K562 (cell line): ENCODE results near the gene LYVE1.

Source experiments
- FOXK2 ChIP-seq, 2 experiments: fragments of 450-650 bp; IDR thresholded peaks in 1 of 2; conservative IDR thresholded peaks in 1 of 2; 2 replicates each; pipeline ENCODE4 v1.6.1; 2016; ENCODE audit warnings: low read depth in 2 of 2, mild to moderate bottlenecking in 1 of 2
- KDM4B ChIP-seq, 2 experiments: fragments of 450-650 bp in 1 of 2; sonication (generic) in 1 of 2; IDR thresholded peaks; 2 replicates each; pipeline ENCODE4 v1.6.1; 2016 to 2017; ENCODE audit warnings: borderline replicate concordance in 2 of 2, antibody characterized with exemption in 1 of 2, low read depth in 1 of 2, mild to moderate bottlenecking in 1 of 2
- NFIC ChIP-seq: fragments of 450-650 bp; IDR thresholded peaks from 2 replicates; pipeline ENCODE4 v1.6.1; 2017; ENCODE audit warnings: mild to moderate bottlenecking, inconsistent platforms
- NFYB ChIP-seq: IDR thresholded peaks from 2 replicates; pipeline ENCODE4 v1.6.1; 2011; ENCODE audit warnings: mild to moderate bottlenecking, moderate library complexity; ENCODE audit not compliant: insufficient read length; ENCODE audit errors: extremely low read depth
- SRSF1 ChIP-seq: fragments of 200-400 bp; formaldehyde crosslinking; IDR thresholded peaks from 2 replicates; pipeline ENCODE4 v1.6.1; 2017; ENCODE audit warnings: mild to moderate bottlenecking, low read depth, low read length, moderate library complexity
- TCF15 ChIP-seq: fragments of 250-450 bp; sonication (Bioruptor Pico); IDR thresholded peaks from 2 replicates; pipeline ENCODE4 v1.8.0; 2022; ENCODE audit warnings: moderate library complexity, mild to moderate bottlenecking, inconsistent platforms
- ZEB2 ChIP-seq: fragments of 450-650 bp; IDR thresholded peaks from 2 replicates; pipeline ENCODE4 v1.6.1; 2016
- ZNF766 ChIP-seq: fragments of 200-800 bp; sonication (Bioruptor generic); conservative IDR thresholded peaks from 2 replicates; pipeline ENCODE4 v1.6.1; 2016; ENCODE audit warnings: missing genetic modification characterization, missing compliant biosample characterization
- TF ChIP-seq, protein P1 (sequence below), 3 experiments: IDR thresholded peaks in 2 of 3; conservative IDR thresholded peaks in 1 of 3; 2 replicates each; pipeline ENCODE4 v1.5.1; 2011 to 2012; ENCODE audit warnings: low read length in 3 of 3, mild to moderate bottlenecking in 3 of 3, control low read depth in 2 of 3, improper control_type of control experiment in 1 of 3, inconsistent platforms in 1 of 3, low read depth in 1 of 3, mixed read lengths in 1 of 3, moderate library complexity in 1 of 3; ENCODE audit not compliant: insufficient read depth in 2 of 3

DNA sequence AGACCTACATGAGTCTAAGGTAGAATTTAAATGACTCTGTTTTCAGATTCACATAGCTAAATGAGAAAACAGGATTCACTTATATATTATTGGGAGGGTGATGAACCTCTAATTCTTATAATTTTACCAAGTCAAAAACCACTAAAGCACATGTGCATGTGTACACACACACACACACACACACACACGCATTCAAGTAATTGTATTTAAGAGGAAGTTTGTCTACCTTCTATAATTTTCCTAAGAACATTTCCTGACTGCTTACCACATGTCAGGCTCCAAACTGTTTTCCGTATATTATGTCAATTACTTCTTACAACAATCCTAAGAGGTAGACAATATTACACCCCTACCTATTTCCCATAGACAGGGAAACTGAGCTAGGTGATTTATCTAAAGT is 34.1 kb downstream of the LYVE1 start:
- TF ChIP-seq KDM4B (IDR thresholded peaks at IDR 0.05; ENCODE audit: borderline replicate concordance in 2 of 2, low read depth in 1 of 2), result no peak
- TF ChIP-seq SRSF1, result no peak
- no peak for TF ChIP-seq NFYB
- TF ChIP-seq FOXK2 (conservative IDR thresholded peaks at IDR 0.05 in 1 of 2, IDR thresholded peaks at IDR 0.05 in 1 of 2; ENCODE audit: low read depth in 2 of 2), result no peak
- no peak for TF ChIP-seq ZNF766
- TF ChIP-seq, protein P1, sequence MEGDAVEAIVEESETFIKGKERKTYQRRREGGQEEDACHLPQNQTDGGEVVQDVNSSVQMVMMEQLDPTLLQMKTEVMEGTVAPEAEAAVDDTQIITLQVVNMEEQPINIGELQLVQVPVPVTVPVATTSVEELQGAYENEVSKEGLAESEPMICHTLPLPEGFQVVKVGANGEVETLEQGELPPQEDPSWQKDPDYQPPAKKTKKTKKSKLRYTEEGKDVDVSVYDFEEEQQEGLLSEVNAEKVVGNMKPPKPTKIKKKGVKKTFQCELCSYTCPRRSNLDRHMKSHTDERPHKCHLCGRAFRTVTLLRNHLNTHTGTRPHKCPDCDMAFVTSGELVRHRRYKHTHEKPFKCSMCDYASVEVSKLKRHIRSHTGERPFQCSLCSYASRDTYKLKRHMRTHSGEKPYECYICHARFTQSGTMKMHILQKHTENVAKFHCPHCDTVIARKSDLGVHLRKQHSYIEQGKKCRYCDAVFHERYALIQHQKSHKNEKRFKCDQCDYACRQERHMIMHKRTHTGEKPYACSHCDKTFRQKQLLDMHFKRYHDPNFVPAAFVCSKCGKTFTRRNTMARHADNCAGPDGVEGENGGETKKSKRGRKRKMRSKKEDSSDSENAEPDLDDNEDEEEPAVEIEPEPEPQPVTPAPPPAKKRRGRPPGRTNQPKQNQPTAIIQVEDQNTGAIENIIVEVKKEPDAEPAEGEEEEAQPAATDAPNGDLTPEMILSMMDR (IDR thresholded peaks at IDR 0.05 in 2 of 3, conservative IDR thresholded peaks at IDR 0.05 in 1 of 3; ENCODE audit: insufficient read depth in 2 of 3, low read depth in 1 of 3, low read length in 3 of 3), result no peak
- TF ChIP-seq TCF15 (CRISPR knock-in tag), result no peak
- TF ChIP-seq ZEB2, result no peak
- TF ChIP-seq NFIC, result no peak
